ENCODE data around the gene TTI1.

DNA sequence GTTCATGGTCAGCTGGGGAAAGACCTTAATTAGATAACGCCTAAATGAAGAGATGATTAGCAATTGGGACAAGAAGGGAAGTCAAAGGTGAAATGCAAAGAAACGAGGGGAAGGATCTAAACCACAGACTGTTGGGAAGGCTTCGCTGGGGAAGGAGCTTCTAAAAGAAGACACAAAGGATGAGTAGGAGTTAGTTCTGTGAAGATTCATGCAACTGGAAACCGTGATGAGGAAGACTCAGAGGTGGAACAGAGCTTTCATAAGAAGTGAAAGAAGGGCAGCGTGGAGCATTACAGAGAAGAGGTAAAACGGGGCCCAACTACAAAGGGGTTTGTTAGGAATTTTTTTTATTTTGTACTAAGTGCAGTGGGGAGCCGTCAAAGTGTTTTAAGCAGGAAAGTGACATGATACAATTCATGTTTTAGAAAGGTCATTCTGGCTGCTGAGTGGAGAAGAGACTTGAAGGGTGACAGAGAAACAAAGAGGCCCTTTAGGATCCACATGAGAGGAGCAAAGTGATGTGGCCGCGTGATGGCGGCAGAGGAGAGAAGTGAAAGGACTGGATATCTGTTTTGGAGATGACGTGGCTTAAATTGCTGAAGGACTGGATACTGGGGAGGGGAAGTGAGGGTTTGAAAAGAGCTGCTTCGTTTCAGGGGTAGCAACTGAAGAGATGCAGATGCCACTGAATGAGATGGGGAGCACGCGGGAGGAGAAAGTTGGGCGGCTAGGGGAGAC is 33.6 kb downstream of the TTI1 start:
- TF ChIP-seq CTCF (IDR thresholded peaks at IDR 0.05; ENCODE audit: poor library complexity) (no peak), EZH2 (IDR thresholded peaks at IDR 0.05; ENCODE audit: borderline replicate concordance) (no peak)

All from hepatocyte (in vitro differentiated cells).